ENCODE results near the gene SHISAL1.

Gene SHISAL1

DNA sequence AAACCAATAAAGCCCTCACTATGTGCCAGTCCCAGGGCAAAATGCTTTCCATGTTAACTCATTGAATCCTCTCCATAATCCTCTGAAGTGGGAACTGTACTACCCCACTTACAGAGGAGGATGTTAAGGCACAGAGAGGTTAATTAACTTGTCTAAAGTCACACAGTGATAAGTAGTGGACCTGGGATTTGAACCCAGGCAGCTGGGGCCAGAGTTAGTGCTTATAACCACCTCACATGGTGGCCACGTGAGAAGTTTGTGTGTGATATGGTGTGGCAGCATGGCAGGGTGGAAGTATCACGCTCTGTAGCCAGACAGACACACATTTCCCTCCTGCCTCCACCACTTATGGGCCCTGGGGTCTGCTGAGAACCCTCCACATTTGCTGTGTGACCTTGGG lies 115.5 kb downstream of the SHISAL1 start:
- in situ Hi-C loops (cut with MboI; ENCODE audit: low sequenced_read_pairs), result no loop called here

DNA sequence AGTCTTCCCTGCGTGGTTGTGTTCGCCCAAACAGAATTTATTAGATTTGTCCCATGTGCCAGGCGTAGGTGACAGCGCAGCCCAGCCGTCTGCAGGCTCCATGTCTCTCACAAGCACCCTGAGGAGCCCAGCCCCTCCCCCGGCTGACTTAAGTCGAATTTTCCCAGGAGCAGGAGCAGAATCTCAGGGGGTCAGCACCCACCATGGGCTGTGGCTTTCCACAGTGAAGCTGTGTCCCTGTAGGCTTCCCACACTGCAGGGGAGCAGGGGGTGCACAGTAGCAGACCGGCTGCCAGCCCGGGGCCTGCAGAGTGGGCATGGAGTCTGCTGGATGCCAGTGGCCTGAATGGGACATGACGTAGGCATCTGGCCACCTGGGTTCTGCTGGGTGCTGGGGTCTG lies 116.0 kb downstream of the SHISAL1 start:
- in situ Hi-C loops (cut with MboI; ENCODE audit: low sequenced_read_pairs), result no loop called here

DNA sequence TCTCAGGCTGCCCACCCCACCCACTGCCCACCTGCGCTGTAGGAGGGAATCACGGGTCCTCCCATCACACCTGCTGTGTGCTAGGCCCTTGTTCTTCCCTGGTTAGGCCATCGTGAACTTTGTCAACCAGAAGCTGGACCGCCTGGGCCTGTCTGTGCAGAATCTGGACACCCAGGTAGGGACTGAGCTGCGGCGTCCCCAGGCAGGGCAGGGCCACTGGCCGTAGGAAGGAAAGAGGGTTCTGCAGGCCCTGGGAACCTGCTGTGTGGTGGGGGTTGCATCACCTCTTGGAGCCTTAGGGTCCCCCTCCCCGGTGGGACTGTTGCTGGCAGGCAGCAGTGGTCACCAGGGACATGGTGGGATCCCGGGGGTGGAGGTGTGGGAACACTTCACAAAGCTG lies 116.5 kb downstream of the SHISAL1 start:
- in situ Hi-C loops (cut with MboI; ENCODE audit: low sequenced_read_pairs), result no loop called here

DNA sequence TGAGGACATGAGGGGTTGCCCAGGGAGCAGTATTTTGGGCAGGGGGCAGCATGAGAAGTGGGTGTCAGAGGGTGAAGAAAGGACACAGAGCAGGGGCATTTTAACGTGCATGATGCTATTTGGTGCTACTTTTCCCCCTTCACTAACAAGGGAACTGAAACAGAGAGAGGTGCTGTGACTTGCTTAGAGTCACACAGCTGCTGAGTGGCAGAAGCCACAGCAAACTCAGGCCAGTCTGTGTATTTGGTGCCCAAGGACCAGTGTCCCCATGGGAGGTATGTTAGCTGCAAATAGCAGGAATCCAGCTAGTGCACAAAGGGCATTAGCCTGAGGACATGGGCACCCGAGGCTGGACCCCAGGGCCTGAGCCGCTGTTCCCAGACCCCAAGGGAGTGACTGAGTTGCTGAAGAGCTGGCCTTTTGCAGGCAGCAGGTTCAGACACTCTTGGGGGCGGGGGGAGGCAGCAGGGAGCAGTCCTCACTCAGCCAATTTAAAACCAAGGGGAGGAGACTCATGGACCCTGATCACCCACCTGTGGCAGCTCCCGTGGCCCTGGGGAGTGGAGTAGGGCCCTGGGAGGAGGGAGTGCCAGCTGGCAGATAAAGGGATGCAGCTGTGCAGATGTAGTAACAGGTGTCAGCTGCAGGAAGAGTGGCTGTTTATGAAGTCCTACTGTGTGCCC lies 117.4 kb downstream of the SHISAL1 start:
- in situ Hi-C loops (cut with MboI; ENCODE audit: low sequenced_read_pairs), result no loop called here

DNA sequence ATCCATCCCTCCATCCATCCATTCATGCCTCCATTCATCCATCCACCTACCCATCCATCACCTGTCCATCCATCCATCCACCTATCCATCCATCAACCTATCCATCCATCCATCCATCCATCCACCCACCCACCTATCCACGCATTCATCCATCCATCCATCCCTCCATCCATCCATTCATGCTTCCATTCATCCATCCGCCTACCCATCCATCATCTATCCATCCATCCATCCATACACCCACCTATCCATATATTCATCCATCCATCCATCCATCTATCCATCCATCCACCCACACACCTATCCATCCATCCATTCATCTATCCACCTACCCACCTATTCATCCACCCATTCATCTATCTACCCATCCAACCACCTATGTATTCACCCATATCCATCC lies 118.2 kb downstream of the SHISAL1 start:
- in situ Hi-C loops (cut with MboI; ENCODE audit: low sequenced_read_pairs), result no loop called here

Data from HL-60/S4 treated with retinoic acid at 250 ng/mL for 4 days and 3 days (cell line).